ENCODE results near the gene ZDHHC7. TPM values are rescaled to one million over a fixed set of nuclear protein-coding genes. Genes with fewer than 3 reads are reported as not detected.

ZDHHC7 gene
- total RNA-seq, 4 donors from 2014 or later = 49.8 to 59.2 (median 54.3) TPM

DNA sequence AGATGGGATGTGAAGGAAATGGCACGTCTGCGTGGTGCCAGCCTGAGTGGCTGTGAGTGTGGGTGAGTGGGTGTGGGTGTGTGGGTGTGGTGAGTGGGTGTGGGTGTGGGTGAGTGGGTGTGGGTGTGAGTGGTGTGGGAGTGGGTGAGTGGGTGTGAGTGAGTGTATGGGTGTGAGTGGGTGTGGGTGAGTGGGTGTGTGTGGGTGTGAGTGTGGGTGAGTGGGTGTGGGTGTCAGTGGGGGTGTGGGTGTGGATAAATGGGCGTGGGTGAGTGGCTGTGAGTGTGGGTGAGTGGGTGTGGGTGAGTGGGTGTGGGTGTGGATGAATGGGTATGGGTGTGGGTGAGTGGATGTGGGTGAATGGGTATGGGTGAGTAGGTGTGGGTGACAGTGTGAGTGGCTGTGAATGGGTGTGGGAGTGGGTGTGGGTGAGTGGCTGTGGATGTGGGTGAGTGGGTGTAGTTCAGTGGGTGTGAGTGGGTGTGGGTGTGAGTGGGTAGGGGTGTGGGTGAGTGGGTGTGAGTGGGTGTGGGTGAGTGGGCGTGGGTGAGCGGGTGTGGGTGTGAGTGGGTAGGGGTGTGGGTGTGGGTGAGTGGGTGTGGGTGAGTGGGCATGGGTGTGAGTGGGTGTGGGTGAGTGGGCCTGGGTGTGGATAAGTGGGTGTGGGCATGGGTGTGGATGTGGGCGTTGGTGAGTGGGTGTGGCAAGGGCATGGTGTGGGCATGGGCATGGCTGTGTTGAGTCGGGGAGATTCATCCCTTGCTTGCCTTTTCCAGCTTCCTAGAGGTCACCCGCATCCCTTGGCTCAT, 80.8 kb downstream of the ZDHHC7 start:
- Histone ChIP-seq H3K4me1 (peaks cover 0 to 7% of the 10 kb centered on the region in 2 donors), H3K4me3 (replicated peaks in 1 of 3) (no peak overlapping the region), H3K36me3 (no peaks in the 10 kb centered on the region), H3K9me3 (no peaks in the 10 kb centered on the region), H3K27ac (no peak overlapping the region), H3K27me3 (no peaks in the 10 kb centered on the region)
- 66 to 73% methylated on average over 8 of the region's 8 CpGs for WGBS, 2 donors
- TF ChIP-seq CTCF (IDR thresholded peaks at IDR 0.05) = no peak
- no peak for TF ChIP-seq POLR2A (IDR thresholded peaks at IDR 0.05)
- no peak for DNase-seq
- intact Hi-C loops (cut with DNase I) = no loop called here

DNA sequence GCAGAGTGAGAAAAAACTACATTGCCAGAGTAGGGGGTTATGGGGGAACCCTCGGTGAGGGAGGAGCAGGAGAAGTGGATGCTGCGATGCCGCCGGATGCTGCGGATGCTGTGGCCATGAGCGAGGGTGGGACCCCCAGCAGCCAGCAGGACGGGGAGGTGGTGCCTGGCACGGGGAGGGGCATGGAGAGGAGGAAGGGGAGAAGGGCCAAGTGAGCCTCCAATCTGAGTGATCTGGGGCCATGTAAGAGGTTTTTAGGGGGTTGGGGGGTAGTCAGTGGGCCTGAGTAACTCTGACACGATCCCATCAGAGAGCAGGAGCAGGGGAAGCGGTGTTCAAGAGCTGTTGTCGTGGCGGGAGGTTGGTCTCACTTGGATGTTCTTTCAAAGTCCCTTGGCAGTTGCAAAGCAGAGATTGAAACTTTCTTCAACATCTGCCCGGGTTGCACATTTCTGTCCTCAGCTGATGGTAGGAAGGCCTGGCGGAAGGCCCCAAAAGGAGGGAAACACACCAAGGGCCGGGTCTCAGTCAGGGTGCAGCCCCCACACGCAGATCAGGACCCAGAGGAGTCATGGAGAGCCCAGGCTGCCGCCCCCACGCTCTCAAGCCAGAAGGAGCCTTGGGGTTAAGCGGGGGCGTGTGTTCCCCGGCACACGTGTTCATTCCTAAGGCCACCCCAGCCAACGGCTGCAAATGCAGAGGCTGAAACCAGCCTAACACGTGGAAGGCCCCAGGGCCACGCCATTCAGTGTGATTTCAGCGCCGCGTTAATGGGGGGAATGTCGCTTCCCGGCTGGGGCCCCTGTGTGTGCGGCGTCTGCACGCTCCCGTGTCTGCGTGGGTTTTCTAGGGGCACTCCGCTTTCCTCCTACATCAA, 81.7 kb downstream of the ZDHHC7 start:
- Histone ChIP-seq H3K4me3 (replicated peaks in 1 of 3) (no peak overlapping the region), H3K36me3 (no peaks in the 10 kb centered on the region), H3K4me1 (peaks cover 0 to 9% of the 10 kb centered on the region in 2 donors), H3K27ac (no peak overlapping the region), H3K9me3 (no peaks in the 10 kb centered on the region), H3K27me3 (no peaks in the 10 kb centered on the region)
- TF ChIP-seq CTCF (IDR thresholded peaks at IDR 0.05) = no peak
- no peak for TF ChIP-seq POLR2A (IDR thresholded peaks at IDR 0.05)
- 64 to 72% methylated on average over 27 to 33 of the region's 36 CpGs for WGBS, 2 donors
- intact Hi-C loops (cut with DNase I) = no loop called here
- no peak for DNase-seq

GRCh38 chr16:84928679-84929420, 82.5 kb downstream of the ZDHHC7 start:
- Histone ChIP-seq H3K4me3 (replicated peaks in 1 of 3) (no peak overlapping the region), H3K9me3 (no peaks in the 10 kb centered on the region), H3K36me3 (no peaks in the 10 kb centered on the region), H3K27me3 (no peaks in the 10 kb centered on the region), H3K4me1 (peaks cover 0 to 16% of the 10 kb centered on the region in 2 donors), H3K27ac (no peak overlapping the region)
- peak in 1 of 2 donors; percentile 35 for DNase-seq
- 48 to 61% methylated on average over 8 to 14 of the region's 16 CpGs for WGBS, 2 donors
- intact Hi-C loops (cut with DNase I) = no loop called here
- no peak for TF ChIP-seq CTCF (IDR thresholded peaks at IDR 0.05)
- no peak for TF ChIP-seq POLR2A (IDR thresholded peaks at IDR 0.05)

DNA sequence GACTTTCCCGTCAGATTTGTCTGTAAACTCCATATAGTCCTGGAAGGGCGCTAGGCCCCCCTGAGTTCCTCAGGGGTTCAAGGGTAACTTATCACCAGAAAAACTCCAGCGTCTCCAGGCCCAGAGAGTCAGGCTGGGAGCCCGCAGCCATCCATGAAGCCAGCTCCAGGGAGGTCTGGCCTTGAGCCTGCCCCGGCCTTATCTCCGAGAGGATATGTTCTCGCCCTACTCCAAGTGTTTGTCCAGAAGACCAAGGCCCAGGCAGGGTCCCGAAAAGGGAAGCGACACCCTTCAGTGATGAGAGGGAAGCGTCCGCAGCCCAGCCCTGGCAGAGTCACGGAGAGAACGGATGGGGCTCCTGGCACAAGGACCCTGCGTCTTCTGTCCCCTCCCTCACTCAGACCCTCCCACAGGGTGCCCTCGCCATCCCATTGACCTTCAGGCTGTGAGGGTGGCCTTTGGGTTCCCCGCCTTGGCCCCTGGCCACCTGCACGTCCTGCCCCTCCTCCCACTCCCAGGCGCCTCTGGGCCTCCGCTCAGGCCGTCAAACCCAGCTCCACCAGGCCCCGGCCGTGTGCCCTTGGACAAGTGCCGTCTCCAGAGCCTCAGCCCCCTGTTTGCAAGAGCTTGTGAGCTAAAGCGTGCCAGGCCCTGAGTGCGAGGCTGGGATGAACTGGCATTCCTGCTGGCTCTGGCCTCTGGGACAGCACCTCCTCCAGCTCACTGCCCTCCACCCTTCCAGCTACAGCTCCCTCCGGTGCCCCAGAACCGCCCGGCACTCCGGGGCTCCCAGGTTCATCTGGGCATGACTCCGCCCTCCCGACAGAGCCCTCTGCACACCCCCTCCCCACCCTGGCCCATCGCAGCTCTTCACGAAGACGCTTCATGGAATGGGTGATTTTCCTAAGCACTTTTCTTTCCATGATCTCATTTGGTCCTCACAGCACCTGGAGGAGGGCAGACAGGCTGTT, 83.4 kb downstream of the ZDHHC7 start:
- H3K36me3 ChIP-seq = no peaks in the 10 kb centered on the region
- 76 to 86% methylated on average over 24 to 25 of the region's 34 CpGs for WGBS, 2 donors
- intact Hi-C loops (cut with DNase I) = no loop called here
- H3K27ac ChIP-seq = no peak overlapping the region
- DNase-seq = no peak
- H3K4me1 ChIP-seq = peaks cover 0 to 19% of the 10 kb centered on the region in 2 donors
- no peaks in the 10 kb centered on the region for H3K27me3 ChIP-seq
- no peak overlapping the region for H3K4me3 ChIP-seq (replicated peaks in 1 of 3)
- no peaks in the 10 kb centered on the region for H3K9me3 ChIP-seq
- no peak for TF ChIP-seq POLR2A (IDR thresholded peaks at IDR 0.05)
- no peak for TF ChIP-seq CTCF (IDR thresholded peaks at IDR 0.05)

All from thyroid gland (tissue), 4 donors.